Measurements from ENCODE around the gene GLT6D1.
"Not testable (repeated sequence)": the region's sequence is repeated elsewhere in the genome, so short reads cannot be mapped to it uniquely, and the experiment has no call there.

Gene GLT6D1

DNA sequence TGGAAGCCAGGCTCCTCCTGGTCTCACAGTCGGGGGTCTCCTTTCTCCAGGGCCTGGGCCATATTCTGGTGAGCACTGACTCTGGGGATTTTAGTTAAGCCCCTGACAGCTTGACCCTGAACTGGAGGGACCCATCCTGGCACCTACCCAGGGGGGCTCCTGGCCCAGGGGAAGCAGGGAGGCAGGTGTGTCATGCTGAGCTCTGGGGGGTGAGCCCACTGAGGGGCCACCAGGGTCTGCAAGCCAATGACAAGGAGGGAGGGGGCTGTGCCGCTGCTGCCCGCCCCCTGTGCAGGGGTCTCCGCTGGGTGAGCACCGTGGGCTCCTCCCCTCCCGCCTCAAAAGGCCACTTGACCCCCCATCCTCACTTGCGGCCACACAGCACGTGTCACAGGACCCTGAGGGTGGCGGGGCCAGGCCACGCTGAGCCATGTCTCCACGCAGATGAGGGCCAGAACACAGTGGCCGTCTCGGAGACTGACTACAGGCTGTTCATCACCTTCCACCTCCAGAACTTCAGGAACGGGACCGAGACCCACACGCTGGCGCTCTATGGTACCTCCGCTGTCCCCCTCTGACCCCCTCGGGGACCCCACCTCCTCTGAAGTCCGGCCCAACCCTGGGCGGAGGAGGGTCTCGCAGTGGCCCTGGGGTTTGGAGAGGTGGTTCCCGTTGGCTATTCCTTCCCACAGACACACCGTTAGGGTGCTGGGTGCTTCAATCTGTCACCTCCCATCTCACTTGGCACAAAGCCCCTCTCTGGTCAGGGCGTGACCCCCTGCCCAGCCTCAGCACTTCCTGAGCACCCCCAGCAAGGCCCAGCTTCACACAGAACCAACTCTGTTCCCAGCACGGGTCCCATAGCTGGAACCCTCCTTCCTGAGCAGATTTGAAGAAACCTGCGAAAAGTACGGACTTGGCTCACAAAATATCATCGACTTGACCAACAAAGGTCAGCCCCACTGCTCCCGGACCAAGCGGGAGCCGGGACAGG lies 25.8 kb upstream of the GLT6D1 start:
- no peak for DNase-seq

DNA sequence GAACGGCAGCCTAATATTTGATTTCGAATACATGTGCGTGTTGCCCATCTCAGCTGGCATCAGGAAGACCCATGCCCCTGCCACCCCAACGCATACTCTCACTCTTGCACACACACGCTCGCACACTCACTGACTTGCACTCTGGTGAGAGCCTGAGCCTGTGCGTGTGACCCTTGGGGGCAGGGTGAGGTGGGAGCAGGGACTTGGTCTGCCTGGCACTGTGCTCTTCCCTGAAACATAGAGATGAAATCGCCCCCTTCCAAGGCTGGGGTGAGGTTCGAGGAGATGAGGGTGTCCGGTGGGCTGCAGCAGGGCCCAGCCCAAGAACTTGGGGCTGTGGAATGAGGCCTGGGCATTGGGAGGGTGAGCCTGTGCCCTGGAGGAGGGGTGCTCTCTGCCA lies 24.9 kb upstream of the GLT6D1 start:
- no peak for DNase-seq

DNA sequence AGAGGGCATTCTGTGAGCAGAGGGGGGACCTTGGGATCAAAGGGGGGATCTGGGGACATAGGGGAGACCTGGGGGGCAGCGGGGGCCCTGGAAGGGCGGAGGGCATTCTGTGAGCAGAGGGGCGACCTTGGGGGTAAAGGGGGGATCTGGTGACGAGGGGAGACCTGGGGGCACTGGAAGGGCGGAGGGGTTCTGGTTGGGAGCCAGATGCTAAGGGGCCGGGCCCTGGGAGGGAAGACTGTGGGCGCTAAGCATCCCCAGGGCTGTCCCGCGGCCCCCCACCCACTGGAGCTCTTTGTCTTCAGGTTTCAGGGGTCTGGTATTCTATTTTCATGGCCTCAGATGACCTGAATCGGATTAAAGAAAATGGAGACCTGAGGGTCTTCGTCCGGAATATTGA lies 24.5 kb upstream of the GLT6D1 start:
- no peak for DNase-seq

DNA sequence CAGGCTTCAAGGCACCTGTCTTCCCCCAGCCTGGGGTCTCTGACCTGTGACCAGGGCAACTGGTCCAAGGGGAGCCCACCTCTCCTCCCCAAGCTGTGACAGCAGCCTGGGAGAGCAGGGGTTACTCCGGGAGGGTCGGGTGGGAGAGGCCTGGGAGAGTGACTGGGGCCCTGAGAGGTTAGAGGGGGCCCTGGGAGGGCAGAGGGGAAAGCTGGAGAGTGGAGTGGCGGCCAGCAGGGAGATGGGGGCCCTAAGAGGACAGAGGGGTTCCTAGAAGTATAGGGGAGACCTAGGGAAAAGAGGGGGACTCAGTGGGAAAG lies 24.1 kb upstream of the GLT6D1 start:
- DNase-seq, result no peak

DNA sequence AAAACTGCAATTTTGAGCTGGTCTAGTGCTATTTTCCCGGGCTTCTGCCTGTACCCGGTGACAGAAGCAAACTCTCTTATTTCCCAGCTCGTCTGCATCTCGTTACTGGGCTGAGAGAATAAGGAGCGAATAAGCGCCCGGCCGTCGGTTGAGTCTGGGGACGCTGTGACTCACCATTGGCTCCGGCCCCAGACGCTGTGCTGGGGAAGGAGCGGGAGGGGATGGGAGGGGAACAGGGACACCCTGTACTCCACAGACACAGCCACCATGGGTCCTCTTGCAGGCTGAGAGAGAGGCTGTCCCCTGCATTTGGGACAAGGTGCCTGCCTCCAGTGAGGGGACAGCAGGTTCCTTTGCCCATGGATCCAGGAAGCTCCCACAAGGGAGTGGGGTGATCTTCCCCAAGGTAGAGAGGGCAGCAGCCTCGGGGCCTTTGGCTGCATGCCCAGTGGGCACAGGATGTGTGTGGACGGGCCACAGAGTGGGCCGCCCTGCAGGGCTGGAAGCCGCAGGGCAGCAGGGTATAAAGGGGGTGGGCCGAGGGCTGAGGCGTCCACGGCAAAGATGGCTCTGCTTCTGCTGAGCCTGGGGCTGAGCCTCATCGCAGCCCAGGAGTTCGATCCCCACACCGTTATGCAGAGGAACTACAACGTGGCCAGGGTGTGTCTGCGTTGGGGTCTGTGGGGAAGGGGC lies 23.6 kb upstream of the GLT6D1 start, which contains the start of gene LCN9:
TSS of gene LCN9 (plus strand) at position 552 of the 693 bp plus-strand sequence. CDS start at position 565, 13 bp downstream.
- no peak for DNase-seq

DNA sequence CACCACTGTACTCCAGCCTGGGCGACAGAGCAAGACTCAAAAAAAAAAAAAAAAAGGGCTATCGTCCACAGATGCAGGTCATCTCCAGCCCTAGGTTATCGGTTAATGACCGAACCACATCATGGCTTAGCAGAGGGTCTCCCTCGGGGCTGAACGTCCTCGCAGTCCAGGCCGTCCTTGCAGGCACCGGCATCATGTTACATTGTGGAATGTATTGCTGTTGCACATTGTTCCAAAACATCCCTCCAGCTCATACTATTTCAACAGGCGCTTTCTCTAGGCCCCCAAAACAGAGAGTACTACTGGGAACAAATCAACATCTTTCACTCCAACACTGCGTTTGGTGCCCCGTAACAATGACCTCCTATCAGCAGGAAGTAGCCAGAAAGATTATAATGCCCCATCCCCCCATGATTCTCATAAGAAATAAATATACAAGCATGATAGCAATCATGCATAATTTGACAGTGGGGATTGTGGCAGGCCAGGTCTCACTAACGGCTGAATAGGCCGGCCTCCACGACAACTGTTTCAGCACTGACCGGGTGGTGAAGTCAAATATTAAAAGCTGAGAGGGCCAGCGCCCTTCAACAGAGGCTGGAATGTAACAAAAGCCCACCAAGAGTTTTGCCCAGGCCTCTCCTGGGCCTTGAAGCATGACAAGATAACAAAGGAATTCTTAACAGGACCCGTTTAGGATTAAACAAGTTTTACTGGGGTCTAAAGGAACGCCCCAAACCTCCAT lies 22.6 kb upstream of the GLT6D1 start:
- DNase-seq, result no peak

DNA sequence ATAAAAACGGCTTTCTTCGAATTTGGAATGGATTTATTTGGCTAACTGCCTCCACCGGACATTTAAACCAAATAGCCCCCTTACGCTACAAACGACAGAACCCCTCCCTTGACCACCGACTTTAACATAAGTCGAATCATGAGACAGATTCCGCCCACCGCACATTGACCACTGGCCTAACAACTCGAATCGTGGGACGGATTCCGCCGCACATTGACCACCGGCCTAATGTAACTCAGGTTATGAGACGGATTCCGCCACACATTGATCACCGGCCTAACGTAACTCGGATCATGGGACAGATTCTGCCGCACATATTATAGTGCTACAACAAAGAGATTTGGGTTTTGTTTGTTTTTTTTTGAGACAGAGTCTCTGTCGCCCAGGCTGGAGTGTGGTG lies 21.1 kb upstream of the GLT6D1 start:
- DNase-seq, result no peak

DNA sequence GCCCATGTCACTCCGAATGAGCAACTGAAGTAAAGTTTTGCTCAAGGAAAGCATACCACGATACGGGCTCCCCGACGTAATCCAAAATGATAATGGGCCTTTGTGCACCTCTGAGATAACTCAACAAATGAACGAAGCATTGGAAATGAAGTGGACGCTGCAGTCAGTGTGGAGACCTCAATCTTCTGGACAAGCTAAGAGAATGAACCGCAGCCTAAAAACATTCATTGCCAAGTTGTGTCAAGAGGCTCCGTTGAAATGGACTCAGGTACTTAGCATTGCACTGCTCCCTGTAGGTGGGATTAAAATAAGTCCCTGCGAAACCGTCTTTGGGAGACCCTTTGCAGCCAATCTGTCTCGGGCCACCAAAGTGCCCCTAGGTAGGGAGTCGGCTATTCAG lies 19.9 kb upstream of the GLT6D1 start:
- DNase-seq, result no peak

DNA sequence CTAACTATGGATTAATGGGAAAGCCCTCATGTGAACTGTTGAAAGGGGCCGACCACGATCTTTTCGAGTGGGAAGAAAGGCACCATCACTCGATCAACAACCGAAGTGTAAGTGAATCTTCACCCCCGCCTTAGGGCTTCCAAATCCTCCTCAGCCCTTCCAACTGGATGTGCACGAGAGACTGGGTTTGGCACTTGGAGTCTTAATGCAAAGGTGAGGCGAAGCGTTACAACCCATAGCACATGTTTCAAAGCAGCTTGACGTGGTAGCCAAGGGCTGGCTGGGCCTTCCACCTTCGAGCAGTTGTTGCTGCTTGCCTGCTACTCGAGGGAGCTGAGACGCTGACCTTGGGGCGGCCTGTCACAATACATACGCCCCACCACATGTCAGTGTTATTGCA lies 18.1 kb upstream of the GLT6D1 start:
- no peak for DNase-seq

DNA sequence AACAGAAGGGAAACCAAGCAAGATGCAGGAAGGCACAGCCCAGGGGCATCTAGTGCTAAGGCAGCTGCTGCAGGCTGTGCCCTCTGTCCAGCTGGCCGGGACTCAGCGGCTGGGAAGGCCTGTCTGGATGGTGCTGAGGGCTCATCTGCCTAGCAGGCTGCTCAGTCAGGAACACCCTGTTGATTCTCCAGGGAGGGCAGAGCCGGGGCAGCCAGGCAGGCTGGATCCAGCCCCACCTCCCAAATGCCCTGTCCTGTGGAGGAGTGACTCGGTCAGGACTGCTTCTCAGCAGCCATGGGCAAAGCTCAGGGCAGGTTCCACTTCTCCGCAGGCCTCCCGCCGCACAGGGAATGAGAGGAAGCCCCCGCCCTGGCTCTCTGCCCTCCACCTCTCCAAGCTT lies 16.0 kb upstream of the GLT6D1 start:
- DNase-seq, result no peak

DNA sequence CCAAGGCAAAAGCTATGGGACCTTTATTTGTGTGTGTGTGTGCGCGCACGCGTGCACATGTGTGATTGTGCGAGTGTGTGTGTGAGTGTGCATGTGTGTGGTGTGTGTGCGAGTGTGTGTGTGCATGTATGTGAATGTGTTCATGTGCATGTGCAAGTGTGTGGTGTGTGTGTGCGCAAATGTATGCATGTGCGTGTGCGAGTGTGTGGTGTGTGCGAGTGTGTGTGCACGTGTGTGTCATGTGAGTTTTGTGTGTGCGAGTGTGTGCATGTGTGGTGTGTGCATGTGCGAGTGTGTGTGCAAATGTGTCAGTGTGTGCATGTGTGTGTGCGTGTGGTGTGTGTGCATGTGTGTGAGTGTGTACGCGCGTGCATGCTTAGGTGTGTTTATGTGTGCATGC lies 11.1 kb upstream of the GLT6D1 start:
- no peak for DNase-seq

DNA sequence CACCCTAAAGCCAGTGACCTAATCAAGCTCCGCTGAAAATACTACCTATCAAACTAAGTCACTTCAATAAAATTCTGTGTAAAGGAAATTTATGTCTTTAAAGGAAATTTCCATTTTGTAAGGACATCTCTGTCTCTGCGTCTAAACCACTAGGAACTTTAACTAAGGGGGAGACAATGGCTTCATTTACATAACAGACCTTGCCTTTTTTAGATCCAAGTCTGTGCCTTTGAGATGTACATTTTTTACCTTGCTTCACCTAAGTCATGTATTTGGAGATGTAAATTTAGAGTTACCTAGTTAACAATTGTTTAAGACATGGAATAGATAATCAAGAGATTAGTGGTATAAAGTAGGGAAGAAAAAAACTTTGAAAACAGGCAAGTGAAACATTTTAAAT lies 10.2 kb upstream of the GLT6D1 start:
- no peak for DNase-seq

DNA sequence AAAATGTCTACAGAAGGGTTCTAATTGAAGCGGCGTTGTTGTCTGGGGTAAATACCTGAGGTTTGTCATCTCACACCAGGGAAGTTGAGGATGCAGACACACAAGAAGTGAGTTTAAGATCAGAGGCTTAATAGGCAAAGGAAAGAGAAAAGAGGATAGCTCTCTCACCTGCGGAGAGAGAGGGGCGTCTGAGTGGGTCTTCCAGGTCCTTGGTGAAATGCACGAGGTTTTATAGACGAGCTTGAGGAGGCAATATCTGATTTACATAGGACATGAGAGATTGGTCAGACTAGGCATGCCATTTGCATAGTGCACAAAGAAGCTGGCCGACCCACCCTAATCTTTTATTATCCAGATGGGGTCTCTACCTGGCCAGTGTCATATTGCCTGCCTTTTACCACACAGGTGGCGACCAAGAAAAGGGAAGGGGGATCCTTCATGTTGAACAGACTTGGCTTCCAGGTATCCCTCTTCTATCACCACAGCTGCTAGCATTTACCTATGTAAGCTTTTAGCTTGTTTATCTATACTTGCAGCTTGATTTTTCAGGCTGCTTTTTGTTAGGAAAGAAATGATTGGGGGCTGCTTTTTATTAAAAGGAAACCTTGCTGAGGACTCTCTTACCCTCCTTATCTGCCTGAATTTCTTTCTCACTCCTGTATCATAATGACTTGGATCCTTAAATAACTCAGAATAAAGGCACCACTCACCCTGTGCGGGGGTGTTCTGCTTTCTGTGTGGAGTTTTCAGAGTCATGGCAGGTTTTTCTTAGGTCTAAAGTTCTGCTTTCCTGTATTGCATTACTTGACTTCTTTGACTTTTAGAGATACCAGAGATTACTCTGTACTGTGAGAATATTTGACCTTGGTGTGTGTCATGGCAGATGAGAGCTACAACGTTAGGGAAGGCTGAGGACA lies 9.4 kb upstream of the GLT6D1 start:
- DNase-seq, result no peak

DNA sequence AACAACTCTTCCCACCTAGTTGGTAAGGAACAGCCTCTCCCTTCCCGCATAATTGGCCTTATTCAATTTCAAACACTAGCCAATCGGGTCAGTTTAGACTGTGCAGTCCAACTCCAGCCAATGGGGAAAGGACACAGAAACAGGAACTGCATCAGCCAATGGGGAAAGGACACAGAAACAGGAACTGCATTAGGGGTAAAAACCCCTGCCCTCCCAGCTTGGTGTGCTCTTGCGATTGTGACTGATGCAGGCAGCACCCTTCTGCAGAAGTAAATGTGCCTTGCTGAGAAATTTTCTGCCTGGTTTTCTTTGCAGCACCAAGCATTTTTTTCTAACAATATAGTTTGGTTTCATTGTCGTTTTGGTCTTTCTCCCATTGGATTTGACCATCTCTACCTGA lies 8.5 kb upstream of the GLT6D1 start:
- no peak for DNase-seq

DNA sequence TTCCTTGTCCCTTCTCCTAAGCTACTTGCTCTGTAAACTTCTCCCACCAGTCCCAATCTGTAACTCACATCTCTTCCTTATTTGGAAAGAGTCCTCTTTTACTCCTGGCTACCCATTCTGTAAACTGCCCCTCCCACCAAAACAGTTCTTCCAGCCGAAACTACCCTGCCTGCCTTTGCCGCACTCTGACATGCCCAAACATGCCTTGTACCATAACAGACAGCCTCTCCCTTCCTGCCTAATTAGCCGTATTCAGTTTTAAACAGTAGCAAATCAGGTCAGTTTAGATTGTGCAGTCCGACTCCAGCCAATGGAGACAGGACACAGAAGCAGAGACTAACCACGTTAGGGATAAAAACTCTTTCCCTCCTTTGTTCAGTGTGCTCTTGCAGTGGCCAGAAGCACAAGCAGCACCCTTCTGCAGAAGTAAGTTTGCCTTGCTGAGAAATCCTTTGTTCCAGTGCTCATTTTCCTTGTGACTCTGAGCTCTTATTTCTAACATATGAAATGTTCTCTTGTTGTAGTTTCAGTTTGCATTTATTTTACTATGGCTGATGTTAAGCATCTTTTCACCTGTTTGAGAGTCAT lies 5.4 kb upstream of the GLT6D1 start:
- no peak for DNase-seq

DNA sequence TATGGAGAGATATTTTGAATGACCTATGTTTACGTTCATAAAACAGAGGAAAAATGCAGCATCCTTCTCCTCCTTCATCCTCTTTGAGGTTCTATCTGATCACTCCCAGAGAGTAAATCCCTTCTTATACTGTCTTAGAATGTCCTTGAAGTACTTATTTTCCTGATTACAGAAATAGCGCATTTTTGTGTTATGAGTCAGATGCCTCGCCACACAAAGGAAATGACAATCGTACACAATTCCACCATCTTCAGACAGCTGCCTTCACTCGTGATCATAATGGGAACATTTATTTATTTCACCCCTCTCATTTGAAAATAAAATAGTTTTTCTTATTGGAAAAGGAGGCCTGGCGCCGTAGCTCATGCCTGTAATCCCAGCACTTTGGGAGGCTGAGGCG lies 2.4 kb upstream of the GLT6D1 start:
- DNase-seq, result no peak

DNA sequence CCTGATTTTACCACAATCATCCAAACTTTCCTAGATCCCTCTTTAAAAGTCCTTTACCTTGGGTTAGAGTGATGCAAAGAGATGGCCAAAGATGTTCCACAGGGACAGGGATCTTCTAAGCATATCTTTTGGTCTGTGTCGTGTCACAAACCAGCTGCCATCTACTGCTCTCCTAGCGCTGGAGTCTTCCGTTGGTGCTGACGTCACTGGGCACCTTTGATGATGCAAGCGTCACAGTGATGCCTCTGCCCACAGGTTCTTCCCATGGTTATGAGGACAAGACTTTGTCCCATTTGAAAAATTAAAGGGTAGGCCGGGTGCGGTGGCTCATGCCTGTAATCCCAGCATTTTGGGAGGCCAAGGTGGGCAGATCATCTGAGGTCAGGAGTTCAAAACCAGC lies 1.7 kb upstream of the GLT6D1 start:
- no peak for DNase-seq

DNA sequence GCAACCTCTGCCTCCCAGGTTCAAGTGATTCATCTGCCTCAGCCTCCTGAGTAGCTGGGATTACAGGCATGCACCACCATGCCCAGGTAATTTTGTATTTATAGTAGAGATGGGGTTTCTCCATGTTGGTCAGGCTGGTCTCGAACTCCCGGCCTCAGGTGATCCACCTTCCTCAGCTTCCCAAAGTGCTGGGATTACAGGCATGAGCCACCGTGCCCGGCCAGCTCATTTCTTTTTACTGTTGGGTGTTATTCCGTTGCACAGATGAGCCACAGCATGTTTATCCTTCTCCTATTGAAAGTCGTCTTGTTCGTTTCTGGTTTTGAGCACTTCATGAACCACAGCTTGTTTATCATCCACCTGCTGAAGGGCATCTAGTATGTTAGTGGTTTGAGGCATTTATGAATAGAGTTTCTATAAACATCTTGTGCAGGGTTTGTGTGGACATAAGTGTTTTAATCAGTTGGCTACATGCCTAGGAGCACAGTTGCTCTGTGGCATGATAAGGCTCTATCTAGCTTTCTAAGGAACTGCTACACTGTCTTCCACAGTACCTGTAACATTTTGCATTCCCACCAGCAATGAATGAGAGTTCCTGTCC lies 2.3 kb downstream of the GLT6D1 start:
- not testable (repeated sequence) for DNase-seq

DNA sequence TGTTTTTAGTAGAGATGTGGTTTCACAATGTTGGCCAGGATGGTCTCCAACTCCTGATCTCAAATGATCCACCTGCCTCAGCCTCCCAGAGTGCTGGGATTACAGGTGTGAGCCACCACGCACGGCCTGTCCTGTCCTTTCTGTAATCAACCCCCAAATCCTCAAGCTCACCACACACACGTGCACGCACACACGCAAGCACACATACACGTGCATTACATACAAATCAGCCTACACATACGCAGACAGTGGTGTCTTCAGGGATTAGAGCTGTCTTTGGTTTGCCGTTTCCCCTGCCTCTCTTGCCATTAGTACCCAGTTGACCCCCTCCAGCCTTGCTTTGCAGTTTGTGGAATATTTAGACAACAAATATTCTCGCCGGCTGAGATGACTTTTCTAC lies 6.5 kb downstream of the GLT6D1 start:
- DNase-seq, result no peak

DNA sequence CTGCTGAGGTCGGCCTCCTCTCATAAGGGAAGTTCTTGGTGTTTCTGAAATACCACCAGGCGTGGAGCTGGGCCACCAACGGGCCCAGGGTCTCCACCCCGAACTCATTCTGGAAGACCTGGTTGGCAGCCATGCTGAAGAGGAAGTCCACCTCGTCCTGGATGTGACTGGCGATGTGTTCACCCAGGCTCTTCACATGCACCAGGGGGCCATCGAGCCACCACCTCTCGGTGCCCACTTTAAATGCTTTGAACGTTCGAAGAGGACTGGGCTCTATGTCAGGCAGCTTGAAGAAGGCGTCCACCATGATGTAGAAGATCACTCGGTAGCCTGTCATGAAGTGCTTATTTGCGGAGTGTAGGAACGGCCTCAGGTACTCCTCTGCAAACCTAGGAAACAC lies 15.1 kb downstream of the GLT6D1 start:
- DNase-seq, result no peak

DNA sequence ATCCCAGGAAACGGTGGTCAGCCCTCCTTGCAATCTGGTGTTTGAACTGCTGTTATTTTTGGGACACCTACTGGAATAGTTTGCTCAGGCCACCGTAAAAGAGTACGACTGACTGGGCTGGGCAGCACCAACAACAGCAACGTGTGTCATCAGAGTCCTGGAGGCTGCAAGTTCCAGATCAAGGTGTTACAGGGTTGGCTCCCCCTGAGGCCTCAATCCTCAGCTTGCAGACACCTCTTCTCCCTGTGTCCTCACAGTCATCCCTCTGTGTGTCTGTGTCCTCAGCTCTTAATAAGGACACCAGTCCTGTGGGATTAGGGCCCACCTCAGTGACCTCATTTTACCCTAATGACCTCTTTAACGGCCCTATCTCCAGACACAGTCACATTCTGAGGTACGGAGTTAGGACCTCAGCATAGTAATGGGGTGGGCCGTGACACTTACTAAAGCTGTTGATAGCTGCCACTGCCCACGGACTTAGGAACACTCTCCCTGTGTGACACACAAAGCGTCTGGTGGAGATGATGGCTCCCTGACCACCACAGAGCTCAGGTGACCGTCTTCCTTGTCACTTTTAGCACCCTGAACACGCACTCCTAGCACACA lies 16.8 kb downstream of the GLT6D1 start:
- DNase-seq, result no peak
